ENCODE data around the gene RGL3.

- TF ChIP-seq CTCF (IDR thresholded peaks at IDR 0.05), result no peak
- no peak for TF ChIP-seq POLR2A (IDR thresholded peaks at IDR 0.05)
Observed at GRCh38 chr19:11361771-11362731, 57.1 kb downstream of the RGL3 start.
